GM12873 (cell line): Measurements from ENCODE around the gene PRSS56.

ENCODE experiments used
- CTCF ChIP-seq: IDR thresholded peaks from 2 replicates; pipeline ENCODE4 v1.5.1; 2012; ENCODE audit warnings: low read depth, mild to moderate bottlenecking, moderate library complexity, low read length, control low read depth; ENCODE audit not compliant: insufficient read depth; ENCODE audit errors: missing control alignments

The PRSS56 gene

GRCh38 chr2:232551250-232551638 lies 31.1 kb downstream of the PRSS56 start:
- no peak for TF ChIP-seq CTCF

GRCh38 chr2:232551776-232552175 lies 31.6 kb downstream of the PRSS56 start:
- TF ChIP-seq CTCF = no peak

- TF ChIP-seq CTCF = no peak
These were observed 36.2 kb downstream of the PRSS56 start for GRCh38 chr2:232556426-232556825.

DNA sequence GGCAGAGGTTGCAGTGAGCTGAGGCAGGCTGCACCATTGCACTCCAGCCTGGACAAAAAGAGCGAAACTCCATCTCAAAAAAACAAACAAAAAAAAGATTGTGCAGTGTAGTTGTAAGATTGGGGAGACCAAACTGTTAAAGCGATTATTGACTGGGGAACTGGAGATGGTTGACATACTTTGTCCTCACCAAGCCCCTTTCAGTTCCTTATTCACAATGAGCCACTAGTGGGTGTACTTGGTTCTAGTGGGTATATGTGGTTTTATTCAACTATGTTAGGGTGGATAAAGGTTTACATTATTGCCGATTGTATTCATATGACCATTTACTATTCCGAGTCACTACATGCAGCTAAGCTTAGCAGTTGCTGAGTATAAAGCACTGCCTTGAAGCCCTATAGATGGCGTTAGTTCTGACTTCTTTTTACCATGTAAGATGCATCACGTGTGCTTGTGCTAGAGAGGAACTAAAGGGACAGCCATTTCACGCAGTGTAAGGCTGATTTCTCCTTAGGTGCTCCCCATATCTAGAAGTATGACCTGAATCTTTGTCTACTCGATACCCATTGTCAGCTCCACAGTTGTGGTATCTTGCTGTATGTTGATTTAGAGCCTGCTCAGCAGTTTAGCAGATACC lies 42.4 kb downstream of the PRSS56 start:
- no peak for TF ChIP-seq CTCF

DNA sequence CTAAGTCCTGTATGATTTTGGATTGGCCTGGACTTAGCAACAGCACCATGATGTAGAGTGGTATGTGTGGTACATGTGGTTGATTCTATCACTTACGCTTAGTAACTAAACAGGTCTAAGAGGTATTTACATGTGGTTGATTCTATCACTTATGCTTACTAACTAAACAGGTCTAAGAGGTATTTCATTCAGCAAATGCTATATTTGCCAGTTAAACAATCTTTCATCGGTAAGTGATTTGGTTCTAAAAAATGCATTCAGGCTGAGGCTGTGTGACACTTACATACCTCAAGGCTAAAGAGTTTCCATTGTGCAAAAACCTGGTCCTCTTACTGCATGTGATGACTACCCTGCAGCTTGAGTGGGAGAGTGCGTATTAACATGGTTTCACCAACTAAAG lies 43.4 kb downstream of the PRSS56 start:
- no peak for TF ChIP-seq CTCF

DNA sequence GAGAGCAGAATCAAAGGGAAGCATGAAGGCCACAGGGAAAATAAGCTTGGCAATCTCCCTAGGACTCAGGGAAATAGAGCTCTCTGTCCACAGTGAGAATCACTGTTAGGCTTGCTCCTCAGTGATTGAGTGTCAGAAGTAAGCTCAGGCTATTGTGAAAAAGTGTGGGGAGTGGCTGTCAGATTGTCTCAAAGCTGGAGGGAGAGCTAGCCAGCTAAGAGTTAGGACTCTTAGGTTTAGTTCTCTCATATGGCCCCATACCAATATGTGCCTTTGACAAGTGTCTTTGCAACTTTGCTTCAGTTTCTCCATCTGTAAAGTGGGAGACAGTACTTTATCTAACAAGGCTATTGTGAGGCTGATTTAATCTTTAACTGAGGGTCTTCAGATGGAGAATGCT lies 47.5 kb downstream of the PRSS56 start:
- TF ChIP-seq CTCF = no peak

- no peak for TF ChIP-seq CTCF
These were observed 48.0 kb downstream of the PRSS56 start for GRCh38 chr2:232568161-232568560.
